H9 (cell line): ENCODE measurements around the gene NEURL1. TPM values are rescaled to one million over a fixed set of nuclear protein-coding genes. Genes with fewer than 3 reads are reported as not detected.

Experiments
- DNase-seq: peaks from one replicate; pipeline ENCODE4 v3.0.0-alpha.2; 2017
- H2AFZ ChIP-seq: one replicate; pipeline ENCODE4 v1.6.1; 2013; ENCODE audit warnings: mild to moderate bottlenecking, low read length, control low read depth, moderate library complexity
- H2AK5ac ChIP-seq: 2 replicates; pipeline ENCODE4 v1.6.1; 2013; ENCODE audit warnings: low read length, control low read depth, mixed read lengths; ENCODE audit not compliant: insufficient read length
- H2BK120ac ChIP-seq: one replicate; pipeline ENCODE4 v1.6.1; 2013; ENCODE audit warnings: low read depth, mild to moderate bottlenecking, low read length, control low read depth, inconsistent platforms; ENCODE audit not compliant: poor library complexity, severe bottlenecking
- H2BK12ac ChIP-seq: 2 replicates; pipeline ENCODE4 v1.6.1; 2013; ENCODE audit warnings: low read length, control low read depth, mixed read lengths, low read depth; ENCODE audit not compliant: insufficient read length
- H2BK15ac ChIP-seq: 2 replicates; pipeline ENCODE4 v1.6.1; 2013; ENCODE audit warnings: low read depth, low read length, control low read depth
- H2BK20ac ChIP-seq: one replicate; pipeline ENCODE4 v1.6.1; 2013; ENCODE audit warnings: low read depth, mild to moderate bottlenecking, low read length, control low read depth, inconsistent platforms; ENCODE audit not compliant: poor library complexity, severe bottlenecking
- H2BK5ac ChIP-seq: 2 replicates; pipeline ENCODE4 v1.6.1; 2013; ENCODE audit warnings: low read length, control low read depth, mixed read lengths; ENCODE audit not compliant: insufficient read length
- H3K14ac ChIP-seq: 2 replicates; pipeline ENCODE4 v1.6.1; 2013; ENCODE audit warnings: low read length, control low read depth; ENCODE audit not compliant: insufficient read depth
- H3K18ac ChIP-seq: 2 replicates; pipeline ENCODE4 v1.6.1; 2013; ENCODE audit warnings: low read depth, mild to moderate bottlenecking, mixed read lengths, low read length, control low read depth; ENCODE audit not compliant: insufficient read length
- H3K23ac ChIP-seq: 2 replicates; pipeline ENCODE4 v1.6.1; 2013; ENCODE audit warnings: low read length, control low read depth, mixed read lengths, low read depth; ENCODE audit not compliant: insufficient read length
- H3K23me2 ChIP-seq: 2 replicates; pipeline ENCODE4 v1.6.1; 2013; ENCODE audit warnings: low read depth, mild to moderate bottlenecking, mixed read lengths, low read length, control low read depth; ENCODE audit not compliant: insufficient read length, poor library complexity, severe bottlenecking
- H3K27ac ChIP-seq: 2 replicates; pipeline ENCODE4 v1.5.1; 2013; ENCODE audit warnings: low read length, control low read depth, mixed read lengths, low read depth; ENCODE audit not compliant: insufficient read length
- H3K27me3 ChIP-seq: 2 replicates; pipeline ENCODE4 v1.6.1; 2013; ENCODE audit warnings: low read length, control low read depth, inconsistent platforms; ENCODE audit not compliant: insufficient read depth
- H3K4ac ChIP-seq: 2 replicates; pipeline ENCODE4 v1.6.1; 2013; ENCODE audit warnings: low read depth, mild to moderate bottlenecking, control low read depth, inconsistent platforms, low read length, moderate library complexity
- H3K4me1 ChIP-seq: 2 replicates; pipeline ENCODE4 v1.6.1; 2013; ENCODE audit warnings: low read length, control low read depth, inconsistent platforms; ENCODE audit not compliant: insufficient read depth
- H3K4me2 ChIP-seq: 2 replicates; pipeline ENCODE4 v1.6.1; 2013; ENCODE audit warnings: low read length, control low read depth, mixed read lengths; ENCODE audit not compliant: insufficient read length, insufficient read depth
- H3K56ac ChIP-seq: 2 replicates; pipeline ENCODE4 v1.6.1; 2013; ENCODE audit warnings: low read depth, mild to moderate bottlenecking, mixed read lengths, low read length, control low read depth; ENCODE audit not compliant: insufficient read length
- H3K79me1 ChIP-seq: 2 replicates; pipeline ENCODE4 v1.6.1; 2013; ENCODE audit warnings: low read depth, mild to moderate bottlenecking, moderate library complexity, low read length, control low read depth, inconsistent platforms; ENCODE audit not compliant: insufficient read depth, poor library complexity, severe bottlenecking
- H3K79me2 ChIP-seq: 2 replicates; pipeline ENCODE4 v1.6.1; 2013; ENCODE audit warnings: low read length, control low read depth, inconsistent platforms; ENCODE audit not compliant: insufficient read depth
- H3K9ac ChIP-seq: 2 replicates; pipeline ENCODE4 v1.6.1; 2013; ENCODE audit warnings: low read length, control low read depth, mixed read lengths; ENCODE audit not compliant: insufficient read length; ENCODE audit errors: extremely low read depth
- H3K9me3 ChIP-seq: one replicate; pipeline ENCODE4 v1.6.1; 2013; ENCODE audit warnings: low read depth, low read length, inconsistent platforms; ENCODE audit not compliant: control insufficient read depth
- H3T11ph ChIP-seq: one replicate; pipeline ENCODE4 v1.6.1; 2013; ENCODE audit warnings: mild to moderate bottlenecking, low read length, control low read depth, inconsistent platforms
- H4K20me1 ChIP-seq: one replicate; pipeline ENCODE4 v1.6.1; 2013; ENCODE audit not compliant: control insufficient read depth, insufficient read length, insufficient read depth
- H4K5ac ChIP-seq: 2 replicates; pipeline ENCODE4 v1.6.1; 2013; ENCODE audit warnings: low read depth, mild to moderate bottlenecking, mixed read lengths, low read length, control low read depth; ENCODE audit not compliant: insufficient read length
- H4K8ac ChIP-seq: replicated peaks from 2 replicates; pipeline ENCODE4 v1.6.1; 2013; ENCODE audit warnings: low read length, control low read depth, mixed read lengths, low read depth; ENCODE audit not compliant: insufficient read length
- H4K91ac ChIP-seq: 2 replicates; pipeline ENCODE4 v1.6.1; 2013; ENCODE audit warnings: low read depth, mild to moderate bottlenecking, moderate library complexity, mixed read lengths, low read length, control low read depth; ENCODE audit not compliant: insufficient read length
- H3K27ac Mint-ChIP-seq, 3 experiments: 2 replicates in 2 of 3; 3 replicates in 1 of 3; pipeline ENCODE4 v1.8.0; 2020 to 2021; ENCODE audit warnings: mixed read lengths in 3 of 3, mild to moderate bottlenecking in 1 of 3, moderate library complexity in 1 of 3
- H3K27me3 Mint-ChIP-seq: 2 replicates; pipeline ENCODE4 v1.8.0; 2021; ENCODE audit warnings: low read depth, mild to moderate bottlenecking, moderate library complexity, mixed read lengths
- H3K36me3 Mint-ChIP-seq, 3 experiments: 2 replicates in 2 of 3; 3 replicates in 1 of 3; pipeline ENCODE4 v1.8.0; 2020 to 2021; ENCODE audit warnings: low read depth in 3 of 3, mixed read lengths in 3 of 3; ENCODE audit not compliant: insufficient read depth in 1 of 3
- H3K4me1 Mint-ChIP-seq, 2 experiments: 2 replicates each; pipeline ENCODE4 v1.8.0; 2020; ENCODE audit warnings: mixed read lengths in 2 of 2
- H3K4me3 Mint-ChIP-seq, 2 experiments: 2 replicates in 1 of 2; 3 replicates in 1 of 2; pipeline ENCODE4 v1.8.0; 2020 to 2021; ENCODE audit warnings: mild to moderate bottlenecking in 2 of 2, mixed read lengths in 2 of 2, moderate library complexity in 1 of 2
- H3K9me3 Mint-ChIP-seq, 2 experiments: 2 replicates in 1 of 2; 3 replicates in 1 of 2; pipeline ENCODE4 v1.8.0; 2020; ENCODE audit warnings: mild to moderate bottlenecking in 2 of 2, mixed read lengths in 2 of 2, moderate library complexity in 1 of 2
- CTCF ChIP-seq: fragments of 200-600 bp; sonication (generic); conservative IDR thresholded peaks from 3 replicates; pipeline ENCODE4 v1.8.0; 2021; ENCODE audit warnings: antibody characterized with exemption, mild to moderate bottlenecking
- WGBS: extraction: QIAGEN DNeasy Blood & Tissue Kit; methylation state at CpG from one replicate; pipeline ENCODE4 v1.1.7; 2013; ENCODE audit warnings: missing lambda C conversion rate, low lambda C conversion rate, mixed read lengths; ENCODE audit not compliant: insufficient read length; ENCODE audit errors: extremely low coverage; 5-methylcytosine and 5-hydroxymethylcytosine counted together
- total RNA-seq: library from RNA; stranded (reverse); gene quantifications from 2 replicates; pipeline ENCODE4 v1.2.1, GENCODE V29; 2021

Gene NEURL1
- total RNA-seq, 1 experiment from 2014 or later, result 1.2 TPM

- Histone ChIP-seq H3K27ac (no peak overlapping the region), H2BK20ac (no peak overlapping the region), H3K23ac (no peak overlapping the region), H3K4me1 (no peaks in the 10 kb centered on the region), H2BK120ac (no peak overlapping the region), H2AK5ac (no peak overlapping the region), H2AFZ (no peak overlapping the region), H3K27me3 (peaks cover 2% of the 10 kb centered on the region; the same call in 1 of the 2 replicates), H4K91ac (no peak overlapping the region), H2BK15ac (no peak overlapping the region), H3K9ac (no peak overlapping the region), H2BK5ac (no peak overlapping the region), H3K4me2 (no peak overlapping the region), H3K14ac (no peak overlapping the region), H2BK12ac (no peak overlapping the region), H4K5ac (no peak overlapping the region), H3K56ac (no peak overlapping the region), H3K9me3 (no peaks in the 10 kb centered on the region), H3K23me2 (no peaks in the 10 kb centered on the region), H4K20me1 (no peaks in the 10 kb centered on the region), H3K4ac (no peak overlapping the region), H3K18ac (no peak overlapping the region), H3T11ph (no peak overlapping the region), H3K79me2 (no peaks in the 10 kb centered on the region), H4K8ac (no peak overlapping the region), H3K79me1 (no peaks in the 10 kb centered on the region)
- H3K4me1 Mint-ChIP-seq, result peaks cover 2 to 18% of the 10 kb centered on the region in 2 experiments; a peak in 3 of 4 replicates
- WGBS, result no CpG with 5 or more reads among the region's 20 CpGs
- no peak for TF ChIP-seq CTCF
- DNase-seq, result no peak
- no peaks in the 10 kb centered on the region; a peak in 1 of 7 replicates for H3K36me3 Mint-ChIP-seq
- no peaks in the 10 kb centered on the region; a peak in 1 of 5 replicates for H3K9me3 Mint-ChIP-seq
- H3K27ac Mint-ChIP-seq, result no peak overlapping the region; a peak in 1 of 7 replicates
- no peak overlapping the region for H3K4me3 Mint-ChIP-seq
- peaks cover 51% of the 10 kb centered on the region for H3K27me3 Mint-ChIP-seq
These were observed 59.6 kb downstream of the NEURL1 start for GRCh38 chr10:103552856-103553742.
